IMR-90 (cell line): Measurements from ENCODE around the gene HMGN4. TPM values are rescaled to one million over a fixed set of nuclear protein-coding genes. Genes with fewer than 3 reads are reported as not detected.

Experiments used
- ATAC-seq: fragments of 200-7000 bp; cut with Tn5 transposase; 2 replicates; pipeline ENCODE4 v1.9.1; 2020; ENCODE audit warnings: low read depth, mild to moderate bottlenecking, moderate library complexity
- BruUV-seq: library from RNA; stranded (reverse); fragments of 400-500 nt; replicated peaks from 2 replicates; lab custom pipeline; 2021; lab: Mats Ljungman, UMichigan
- CTCF ChIA-PET: fragments of 300-600 bp; formaldehyde crosslinking; extraction: SDS; loops from one replicate; lab custom pipeline; 2021; ENCODE audit warnings: antibody characterized with exemption; lab: Yijun Ruan, JAX
- POLR2A ChIA-PET: fragments of 300-600 bp; sonication (Branson Sonifier 250); formaldehyde crosslinking; loops from one replicate; lab custom pipeline; 2022; ENCODE audit warnings: antibody characterized with exemption; ENCODE audit not compliant: unreplicated experiment; lab: Charles Lee
- DNase-seq: peaks from one replicate; pipeline ENCODE4 v3.0.0; 2013
- H2AFZ ChIP-seq: replicated peaks from 2 replicates; pipeline ENCODE3; 2013; ENCODE audit warnings: low read length, mild to moderate bottlenecking; ENCODE audit not compliant: poor library complexity
- H2AK5ac ChIP-seq: 2 replicates; pipeline ENCODE4 v1.6.1; 2013; ENCODE audit warnings: low read depth, low read length, inconsistent platforms
- H2AK9ac ChIP-seq: replicated peaks from 2 replicates; pipeline ENCODE3; 2013; ENCODE audit warnings: mild to moderate bottlenecking, low read depth, low read length, moderate library complexity; ENCODE audit not compliant: poor library complexity
- H2BK120ac ChIP-seq: 2 replicates; pipeline ENCODE4 v1.6.1; 2013; ENCODE audit warnings: low read depth, low read length, inconsistent platforms
- H2BK15ac ChIP-seq: 3 replicates; pipeline ENCODE4 v1.6.1; 2013; ENCODE audit warnings: low read depth, low read length, inconsistent platforms
- H2BK20ac ChIP-seq: 2 replicates; pipeline ENCODE4 v1.6.1; 2013; ENCODE audit warnings: low read depth, mild to moderate bottlenecking, inconsistent platforms, low read length, moderate library complexity
- H2BK5ac ChIP-seq: 2 replicates; pipeline ENCODE4 v1.6.1; 2013; ENCODE audit warnings: mild to moderate bottlenecking, low read depth, low read length, inconsistent platforms; ENCODE audit not compliant: poor library complexity, severe bottlenecking
- H3K14ac ChIP-seq: replicated peaks from 2 replicates; pipeline ENCODE4 v1.6.1; 2013; ENCODE audit warnings: low read depth, low read length, inconsistent platforms
- H3K18ac ChIP-seq: 2 replicates; pipeline ENCODE4 v1.6.1; 2013; ENCODE audit warnings: low read depth, low read length, control low read depth
- H3K23ac ChIP-seq: 2 replicates; pipeline ENCODE4 v1.6.1; 2013; ENCODE audit warnings: low read depth, low read length, inconsistent platforms
- H3K27ac ChIP-seq: 2 replicates; pipeline ENCODE4 v1.5.1; 2013; ENCODE audit warnings: mild to moderate bottlenecking, control low read depth, low read length; ENCODE audit not compliant: insufficient read depth
- H3K27me3 ChIP-seq: 2 replicates; pipeline ENCODE4 v1.6.1; 2013; ENCODE audit warnings: low read length; ENCODE audit not compliant: control insufficient read depth, insufficient read depth
- H3K36me3 ChIP-seq: 2 replicates; pipeline ENCODE4 v1.6.1; 2013; ENCODE audit warnings: low read length, mixed read lengths; ENCODE audit not compliant: control insufficient read depth, insufficient read depth
- H3K4ac ChIP-seq: 2 replicates; pipeline ENCODE4 v1.6.1; 2013; ENCODE audit warnings: low read depth, low read length, inconsistent platforms
- H3K4me1 ChIP-seq: 2 replicates; pipeline ENCODE4 v1.6.1; 2013; ENCODE audit warnings: low read length, mixed read lengths; ENCODE audit not compliant: control insufficient read depth, insufficient read depth
- H3K4me2 ChIP-seq: 2 replicates; pipeline ENCODE4 v1.6.1; 2013; ENCODE audit warnings: low read depth, mild to moderate bottlenecking, control low read depth, low read length, moderate library complexity
- H3K4me3 ChIP-seq: 2 replicates; pipeline ENCODE4 v1.5.1; 2013; ENCODE audit warnings: low read depth, mild to moderate bottlenecking, control low read depth, low read length, moderate library complexity; ENCODE audit not compliant: insufficient read depth
- H3K56ac ChIP-seq: 2 replicates; pipeline ENCODE4 v1.6.1; 2013; ENCODE audit warnings: low read length, inconsistent platforms; ENCODE audit not compliant: insufficient read depth; ENCODE audit errors: extremely low read depth
- H3K79me1 ChIP-seq, 2 experiments: 2 replicates each; pipeline ENCODE4 v1.6.1; 2013; ENCODE audit warnings: low read length in 2 of 2, inconsistent platforms in 1 of 2, low read depth in 1 of 2
- H3K9ac ChIP-seq: 2 replicates; pipeline ENCODE4 v1.6.1; 2013; ENCODE audit warnings: low read depth, low read length, control low read depth
- H3K9me1 ChIP-seq: 2 replicates; pipeline ENCODE4 v1.6.1; 2013; ENCODE audit warnings: low read length, inconsistent platforms; ENCODE audit not compliant: insufficient read depth
- H3K9me3 ChIP-seq: 2 replicates; pipeline ENCODE4 v1.6.1; 2013; ENCODE audit warnings: low read length; ENCODE audit not compliant: control insufficient read depth, insufficient read depth
- H4K20me1 ChIP-seq: 2 replicates; pipeline ENCODE4 v1.6.1; 2013; ENCODE audit warnings: low read length, inconsistent platforms; ENCODE audit not compliant: insufficient read depth
- H4K5ac ChIP-seq: 2 replicates; pipeline ENCODE4 v1.6.1; 2013; ENCODE audit warnings: mild to moderate bottlenecking, low read depth, low read length, control low read depth
- H4K8ac ChIP-seq, 2 experiments: 2 replicates each; pipeline ENCODE4 v1.6.1; 2013; ENCODE audit warnings: low read depth in 2 of 2, low read length in 2 of 2, control low read depth in 1 of 2, inconsistent platforms in 1 of 2
- H4K91ac ChIP-seq: 2 replicates; pipeline ENCODE4 v1.6.1; 2013; ENCODE audit warnings: low read depth, low read length, inconsistent platforms; ENCODE audit not compliant: insufficient read depth
- ELK1 ChIP-seq: fragments of 150-350 bp; IDR thresholded peaks from 2 replicates; pipeline ENCODE4 v1.6.1; 2016; ENCODE audit warnings: low read depth, mild to moderate bottlenecking, low read length, moderate library complexity, borderline replicate concordance
- MAZ ChIP-seq: IDR thresholded peaks from 2 replicates; pipeline ENCODE4 v1.6.1; 2012; ENCODE audit warnings: low read depth, mild to moderate bottlenecking, low read length, improper control_type of control experiment, moderate library complexity, borderline replicate concordance
- NFE2L2 ChIP-seq: fragments of 150-350 bp; IDR thresholded peaks from 2 replicates; pipeline ENCODE4 v1.6.1; 2016; ENCODE audit warnings: low read depth, mild to moderate bottlenecking, low read length
- SMC3 ChIP-seq: fragments of 150-350 bp; IDR thresholded peaks from 2 replicates; pipeline ENCODE4 v1.6.1; 2016; ENCODE audit warnings: low read depth, mild to moderate bottlenecking, antibody characterized with exemption, low read length, moderate library complexity
- WGBS, 2 experiments: methylation state at CpG; one replicate each; pipeline versions ENCODE4 v1.1.5 to v1.1.7; 2013; ENCODE audit warnings: missing lambda C conversion rate in 2 of 2; ENCODE audit not compliant: insufficient read length in 1 of 2; ENCODE audit errors: extremely low coverage in 2 of 2; 5-methylcytosine and 5-hydroxymethylcytosine counted together
- dilution Hi-C: fragments of 300-500 bp; cut with HindIII; formaldehyde crosslinking; loops from one replicate; pipeline ENCODE4 v1.14.3; 2018; ENCODE audit warnings: low sequenced_read_pairs; ENCODE audit not compliant: unreplicated experiment
- in situ Hi-C: fragments of 300-500 bp; cut with MboI; formaldehyde crosslinking; loops from 3 replicates; pipeline ENCODE4 v1.14.3; 2019; ENCODE audit warnings: low sequenced_read_pairs, inconsistent platforms, mixed read lengths
- intact Hi-C: fragments of 100-400 bp; cut with micrococcal nuclease; formaldehyde crosslinking; loops from 2 replicates; pipeline ENCODE4 v1.10.0; 2022
- polyA plus RNA-seq, 3 experiments: library from polyadenylated mRNA; depleted of rRNA; stranded (reverse); fragments of >200 nt; gene quantifications; 2 replicates each; pipeline ENCODE4 v1.2.3, GENCODE V29; 2012; ENCODE audit warnings: low replicate concordance in 1 of 3
- total RNA-seq: library from RNA; depleted of rRNA; stranded (reverse); fragments of >200 nt; gene quantifications from 2 replicates; pipeline ENCODE4 v1.2.3, GENCODE V29; 2012
- TF ChIP-seq, protein P1 (sequence below): fragments of 150-350 bp; IDR thresholded peaks from 2 replicates; pipeline ENCODE4 v1.6.1; 2017; ENCODE audit warnings: mild to moderate bottlenecking, antibody characterized with exemption, low read length, low read depth

HMGN4 gene
- total and polyA plus RNA-seq, 2 of the 4 experiments (the other 2 are of a cell fraction), result 46.4 to 50.2 TPM

DNA sequence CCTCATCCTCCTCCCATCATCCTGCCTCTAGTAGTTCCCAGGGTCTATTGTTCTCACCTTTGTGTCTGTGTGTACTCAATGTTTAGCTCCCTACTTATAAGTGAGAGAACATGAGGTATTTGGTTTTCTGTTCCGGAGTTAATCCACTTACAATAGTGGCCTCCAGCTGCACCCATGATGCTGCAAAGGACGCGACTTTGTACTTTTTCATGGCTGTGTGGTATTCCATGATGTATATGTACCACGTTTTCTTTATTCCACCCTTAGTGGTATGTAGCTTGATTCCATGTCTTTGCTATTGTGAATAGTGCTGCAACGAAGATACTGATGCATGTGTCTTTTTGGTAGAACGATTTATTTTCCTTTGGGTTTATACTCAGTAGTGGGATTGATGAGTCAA, 40.1 kb downstream of the HMGN4 start:
- no peak overlapping the region for H2BK20ac ChIP-seq
- no peaks in the 10 kb centered on the region for H3K9me1 ChIP-seq
- no peak overlapping the region for H3K18ac ChIP-seq
- H3K9me3 ChIP-seq, result peaks cover 2% of the 10 kb centered on the region; the same call in 1 of the 2 replicates
- H2BK5ac ChIP-seq, result no peak overlapping the region
- H2BK120ac ChIP-seq, result no peak overlapping the region
- no peaks in the 10 kb centered on the region for H4K20me1 ChIP-seq
- no peak overlapping the region for H3K4me3 ChIP-seq
- H3K79me1 ChIP-seq, result no peaks in the 10 kb centered on the region
- H3K27me3 ChIP-seq, result peaks cover 9% of the 10 kb centered on the region
- no peak overlapping the region for H2BK15ac ChIP-seq
- WGBS, 2 experiments, result no CpG with 5 or more reads among the region's 6 CpGs
- no peak for TF ChIP-seq SMC3
- TF ChIP-seq, protein P1, sequence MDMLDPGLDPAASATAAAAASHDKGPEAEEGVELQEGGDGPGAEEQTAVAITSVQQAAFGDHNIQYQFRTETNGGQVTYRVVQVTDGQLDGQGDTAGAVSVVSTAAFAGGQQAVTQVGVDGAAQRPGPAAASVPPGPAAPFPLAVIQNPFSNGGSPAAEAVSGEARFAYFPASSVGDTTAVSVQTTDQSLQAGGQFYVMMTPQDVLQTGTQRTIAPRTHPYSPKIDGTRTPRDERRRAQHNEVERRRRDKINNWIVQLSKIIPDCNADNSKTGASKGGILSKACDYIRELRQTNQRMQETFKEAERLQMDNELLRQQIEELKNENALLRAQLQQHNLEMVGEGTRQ, result no peak
- TF ChIP-seq ELK1, result no peak
- no peak for TF ChIP-seq MAZ
- no peak for TF ChIP-seq NFE2L2
- no peak overlapping the region for H2AK5ac ChIP-seq
- CTCF ChIA-PET, result interaction anchor here (0.6 to 1.7 kb wide), 3 partner anchors 15 to 205 kb away, joined by 3 to 5 read pairs (median 4); no protein-coding TSS in a partner anchor
- H3K14ac ChIP-seq, result no peak overlapping the region
- no peaks in the 10 kb centered on the region for H3K4me1 ChIP-seq
- no peak for DNase-seq
- no peak overlapping the region for H3K4me2 ChIP-seq
- intact Hi-C loops (no loop called here), dilution Hi-C loops (no loop called here), in situ Hi-C loops (no loop called here)
- H2AFZ ChIP-seq, result no peak overlapping the region
- no peak overlapping the region for H3K56ac ChIP-seq
- H4K8ac ChIP-seq, result no peak overlapping the region
- no peak for ATAC-seq
- no peak overlapping the region for H3K9ac ChIP-seq
- H3K36me3 ChIP-seq, result no peaks in the 10 kb centered on the region
- no peak overlapping the region for H3K27ac ChIP-seq
- no peak overlapping the region for H4K91ac ChIP-seq
- no peak overlapping the region for H4K5ac ChIP-seq
- H3K4ac ChIP-seq, result no peak overlapping the region
- no TSS peak for BruUV-seq
- POLR2A ChIA-PET, result no interaction called here
- H3K23ac ChIP-seq, result no peak overlapping the region
- H2AK9ac ChIP-seq, result no peak overlapping the region
